Choroid plexus epithelial cell (primary cell): ENCODE measurements around the gene DNAJC6.
A peak's percentile ranks its signal among the peaks of the same experiment; 100 is the strongest.

Source experiments
- DNase-seq: peaks from one replicate; pipeline ENCODE4 v3.0.0-alpha.2; 2010; ENCODE audit warnings: low read depth
- H3K4me3 ChIP-seq: 2 replicates; pipeline ENCODE4 v1.5.1; 2011; ENCODE audit warnings: low read depth, mild to moderate bottlenecking, control low read depth, low read length, moderate library complexity
- TF ChIP-seq, protein P1 (sequence below): conservative IDR thresholded peaks from 2 replicates; pipeline ENCODE4 v1.5.1; 2011; ENCODE audit warnings: low read depth, mild to moderate bottlenecking, control low read depth, inconsistent platforms, low read length, moderate library complexity

Gene DNAJC6

DNA sequence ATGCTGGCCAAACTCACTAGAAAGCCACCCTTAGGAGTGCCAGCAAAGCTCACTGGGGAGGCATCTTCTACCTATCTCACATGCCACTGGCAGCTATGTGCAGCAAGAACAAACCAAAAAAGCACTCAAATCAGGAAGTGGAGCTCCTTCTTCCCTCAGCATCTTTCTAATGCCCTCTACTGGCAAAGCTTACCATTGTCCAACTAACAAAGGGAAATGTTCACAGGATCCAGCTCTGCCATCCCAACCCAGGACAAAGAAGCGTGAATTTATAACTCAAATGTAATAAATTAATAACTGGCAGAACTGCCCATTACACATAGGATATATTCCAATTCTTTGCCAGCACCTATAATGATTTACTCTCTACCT is 150.0 kb downstream of the DNAJC6 start:
- H3K4me3 ChIP-seq = no peak overlapping the region
- TF ChIP-seq, protein P1, sequence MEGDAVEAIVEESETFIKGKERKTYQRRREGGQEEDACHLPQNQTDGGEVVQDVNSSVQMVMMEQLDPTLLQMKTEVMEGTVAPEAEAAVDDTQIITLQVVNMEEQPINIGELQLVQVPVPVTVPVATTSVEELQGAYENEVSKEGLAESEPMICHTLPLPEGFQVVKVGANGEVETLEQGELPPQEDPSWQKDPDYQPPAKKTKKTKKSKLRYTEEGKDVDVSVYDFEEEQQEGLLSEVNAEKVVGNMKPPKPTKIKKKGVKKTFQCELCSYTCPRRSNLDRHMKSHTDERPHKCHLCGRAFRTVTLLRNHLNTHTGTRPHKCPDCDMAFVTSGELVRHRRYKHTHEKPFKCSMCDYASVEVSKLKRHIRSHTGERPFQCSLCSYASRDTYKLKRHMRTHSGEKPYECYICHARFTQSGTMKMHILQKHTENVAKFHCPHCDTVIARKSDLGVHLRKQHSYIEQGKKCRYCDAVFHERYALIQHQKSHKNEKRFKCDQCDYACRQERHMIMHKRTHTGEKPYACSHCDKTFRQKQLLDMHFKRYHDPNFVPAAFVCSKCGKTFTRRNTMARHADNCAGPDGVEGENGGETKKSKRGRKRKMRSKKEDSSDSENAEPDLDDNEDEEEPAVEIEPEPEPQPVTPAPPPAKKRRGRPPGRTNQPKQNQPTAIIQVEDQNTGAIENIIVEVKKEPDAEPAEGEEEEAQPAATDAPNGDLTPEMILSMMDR = peak; percentile 77
- DNase-seq = peak; percentile 69
